Right lobe of liver (tissue), 6 donors: ENCODE results near the gene OLR1. TPM values are rescaled to one million over a fixed set of nuclear protein-coding genes. Genes with fewer than 3 reads are reported as not detected.
"Not testable (repeated sequence)": the region's sequence is repeated elsewhere in the genome, so short reads cannot be mapped to it uniquely, and the experiment has no call there.

Experiments
- ATAC-seq, 4 donors: fragments of 200-7000 bp; cut with Tn5 transposase; one replicate each; pipeline ENCODE4 v1.9.1; 2020; ENCODE audit warnings: mild to moderate bottlenecking in 4 of 4, moderate library complexity in 4 of 4
- DNase-seq, 3 donors: peaks; one replicate each; pipeline ENCODE4 v3.0.0-alpha.2; 2020
- H3K27ac ChIP-seq, 3 donors: fragments of 200-600 bp; one replicate each; pipeline ENCODE4 v1.8.0; 2022
- H3K27me3 ChIP-seq, 2 donors: fragments of 200-600 bp; one replicate each; pipeline ENCODE4 v1.8.0; 2022
- H3K36me3 ChIP-seq, 4 donors: fragments of 200-600 bp; sonication (generic) in 1 of 4; one replicate each; pipeline versions ENCODE4 v1.5.1 to v1.8.0; 2017 to 2022; ENCODE audit warnings: control low read depth in 1 of 4
- H3K4me1 ChIP-seq, 4 donors: fragments of 200-600 bp; sonication (generic) in 1 of 4; one replicate each; pipeline versions ENCODE4 v1.5.1 to v1.8.0; 2017 to 2022; ENCODE audit warnings: control low read depth in 1 of 4
- H3K4me3 ChIP-seq, 3 donors: fragments of 200-600 bp; one replicate each; pipeline ENCODE4 v1.8.0; 2022
- H3K9me3 ChIP-seq, 4 donors: fragments of 200-600 bp; sonication (generic) in 1 of 4; one replicate each; pipeline versions ENCODE4 v1.5.1 to v1.8.0; 2017 to 2022; ENCODE audit warnings: control low read depth in 1 of 4
- POLR2A ChIP-seq: fragments of 450-650 bp; IDR thresholded peaks from one replicate; pipeline ENCODE4 v1.6.1; 2017; ENCODE audit warnings: antibody characterized with exemption, mild to moderate bottlenecking
- WGBS: methylation state at CpG from one replicate; pipeline ENCODE4 v1.1.6; 2018; ENCODE audit warnings: low coverage, low lambda C conversion rate; ENCODE audit not compliant: insufficient coverage; ENCODE audit errors: missing lambda C conversion rate; 5-methylcytosine and 5-hydroxymethylcytosine counted together
- intact Hi-C, 2 donors: fragments of 100-400 bp; cut with DNase I; formaldehyde crosslinking; loops; one replicate each; pipeline versions ENCODE4 v1.11.2 to v1.14.1; 2022
- long read RNA-seq: library from polyadenylated mRNA; unstranded; transcript quantifications from one replicate; pipeline ENCODE4 v2.0.0, GENCODE V29; 2019
- total RNA-seq, 6 experiments: library from RNA; depleted of rRNA in 2 of 6; stranded (reverse); fragments of >200 nt in 2 of 6; fragmentation: NEBNext Ultra II Directional in 3 of 6; extraction: Animal tissue kit (Norgen Biotek cat#: 25700) in 3 of 6; gene quantifications; one replicate each; pipeline versions ENCODE4 v1.1.0 to v1.2.4, GENCODE V29; 2016 to 2023
- TF ChIP-seq, protein P1 (sequence below), 4 donors: fragments of 200-600 bp in 3 of 4; fragments of 450-650 bp in 1 of 4; IDR thresholded peaks; one replicate each; pipeline versions ENCODE4 v1.5.1 to v1.8.0; 2016 to 2022; ENCODE audit warnings: antibody characterized with exemption in 4 of 4, mild to moderate bottlenecking in 2 of 4
- donor health status: DM: no; HTN: yes; CAD: no.
- donor health status: DM: no; HTN: no; CAD: no.
- donor health status: DM: no; HTN: no; CAD: no.
- donor health status: DM: no; HTN: yes; CAD: no.
- donor health status: DM: no; HTN: yes; CAD: no.

The OLR1 gene
- 1 to 10 TPM in 2 of 6 experiments, under 1 TPM in 2, not detected in 2; 0.23 to 3.9 (median 0.77) TPM for total RNA-seq
- long read RNA-seq = 0 reads

- H3K27ac ChIP-seq = no peak within 1 kb of the TSS
- H3K27me3 ChIP-seq = no peaks in the 10 kb centered on the region
- intact Hi-C loops = no loop called here
- no peaks in the 10 kb centered on the region for H3K36me3 ChIP-seq
- no peak within 1 kb of the TSS for H3K4me3 ChIP-seq
- 53% methylated on average over 7 of the region's 7 CpGs for WGBS
- peaks cover 0 to 3% (median 0%) of the 10 kb centered on the region in 4 donors for H3K4me1 ChIP-seq
- no peaks in the 10 kb centered on the region for H3K9me3 ChIP-seq
- ATAC-seq = no peak
- no peak for DNase-seq
- TF ChIP-seq, protein P1, sequence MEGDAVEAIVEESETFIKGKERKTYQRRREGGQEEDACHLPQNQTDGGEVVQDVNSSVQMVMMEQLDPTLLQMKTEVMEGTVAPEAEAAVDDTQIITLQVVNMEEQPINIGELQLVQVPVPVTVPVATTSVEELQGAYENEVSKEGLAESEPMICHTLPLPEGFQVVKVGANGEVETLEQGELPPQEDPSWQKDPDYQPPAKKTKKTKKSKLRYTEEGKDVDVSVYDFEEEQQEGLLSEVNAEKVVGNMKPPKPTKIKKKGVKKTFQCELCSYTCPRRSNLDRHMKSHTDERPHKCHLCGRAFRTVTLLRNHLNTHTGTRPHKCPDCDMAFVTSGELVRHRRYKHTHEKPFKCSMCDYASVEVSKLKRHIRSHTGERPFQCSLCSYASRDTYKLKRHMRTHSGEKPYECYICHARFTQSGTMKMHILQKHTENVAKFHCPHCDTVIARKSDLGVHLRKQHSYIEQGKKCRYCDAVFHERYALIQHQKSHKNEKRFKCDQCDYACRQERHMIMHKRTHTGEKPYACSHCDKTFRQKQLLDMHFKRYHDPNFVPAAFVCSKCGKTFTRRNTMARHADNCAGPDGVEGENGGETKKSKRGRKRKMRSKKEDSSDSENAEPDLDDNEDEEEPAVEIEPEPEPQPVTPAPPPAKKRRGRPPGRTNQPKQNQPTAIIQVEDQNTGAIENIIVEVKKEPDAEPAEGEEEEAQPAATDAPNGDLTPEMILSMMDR (IDR thresholded peaks at IDR 0.05) = no peak
- no peak for TF ChIP-seq POLR2A
These were observed at the start of gene OLR1 for GRCh38 chr12:10171973-10172728. TSS of gene OLR1 (minus strand) at chr12:10172132. CDS start at chr12:10172077, 55 bp downstream.

- ATAC-seq (peak; percentile 89 to 99 (median 94)), DNase-seq (peak; percentile 65 to 87 (median 83))
- Histone ChIP-seq H3K4me1 (peaks cover 0 to 19% (median 3%) of the 10 kb centered on the region in 4 donors), H3K9me3 (no peaks in the 10 kb centered on the region), H3K4me3 (no peak overlapping the region), H3K27me3 (no peaks in the 10 kb centered on the region), H3K36me3 (peaks cover 0 to 71% (median 31%) of the 10 kb centered on the region in 4 donors), H3K27ac (peak overlapping the region; percentile 35 to 83 (median 80))
- 26% methylated on average over 8 of the region's 8 CpGs for WGBS
- intact Hi-C loops = no loop called here
- TF ChIP-seq POLR2A = no peak
- TF ChIP-seq, protein P1 (IDR thresholded peaks at IDR 0.05) = no peak
These were observed 48.6 kb upstream of the OLR1 start for GRCh38 chr12:10220398-10221077.

DNA sequence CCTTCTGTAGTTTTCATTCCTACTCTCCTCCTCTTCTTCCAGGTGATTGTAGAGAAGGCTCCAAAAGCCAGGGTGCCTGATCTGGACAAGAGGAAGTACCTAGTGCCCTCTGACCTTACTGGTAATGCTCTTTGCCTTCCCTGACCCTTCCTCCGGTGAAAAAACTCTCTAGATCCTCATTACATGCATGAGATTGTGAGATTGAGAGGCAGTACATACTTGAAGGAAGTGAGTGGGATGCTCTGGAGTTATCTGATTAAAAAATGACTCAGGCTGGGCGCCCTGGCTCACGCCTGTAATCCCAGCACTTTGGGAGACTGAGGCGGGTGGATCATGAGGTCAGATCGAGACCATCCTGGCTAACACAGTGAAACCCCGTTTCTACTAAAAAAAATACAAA, 46.1 kb upstream of the OLR1 start:
- intact Hi-C loops = no loop called here
- WGBS = 69% methylated on average over 3 of the region's 6 CpGs
- H3K27me3 ChIP-seq = no peaks in the 10 kb centered on the region
- peaks cover 0 to 26% (median 3%) of the 10 kb centered on the region in 4 donors for H3K4me1 ChIP-seq
- H3K27ac ChIP-seq = no peak overlapping the region
- H3K4me3 ChIP-seq = no peak overlapping the region
- DNase-seq (no peak), ATAC-seq (no peak)
- TF ChIP-seq, protein P1 (IDR thresholded peaks at IDR 0.05) = no peak
- no peak for TF ChIP-seq POLR2A
- no peaks in the 10 kb centered on the region for H3K9me3 ChIP-seq
- H3K36me3 ChIP-seq = peaks cover 0 to 58% (median 28%) of the 10 kb centered on the region in 4 donors

DNA sequence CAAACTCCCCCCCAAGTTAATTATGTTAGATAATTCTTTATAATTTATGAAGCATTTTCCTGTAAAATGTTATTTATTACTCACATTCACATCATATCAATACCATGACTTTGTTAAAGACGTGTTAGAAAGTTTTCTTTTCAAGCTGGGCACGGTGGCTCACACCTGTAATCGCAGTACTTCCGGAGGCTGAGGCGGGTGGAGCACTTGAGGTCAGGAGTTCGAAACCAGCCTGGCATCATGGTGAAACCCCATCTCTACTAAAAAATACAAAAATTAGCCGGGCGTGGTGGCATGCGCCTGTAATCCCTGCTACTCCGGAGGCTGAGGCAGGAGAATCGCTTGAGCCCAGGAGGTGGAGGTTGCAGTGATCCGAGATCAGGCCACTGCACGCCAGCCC, 44.0 kb upstream of the OLR1 start:
- intact Hi-C loops, H3K9me3 ChIP-seq, ATAC-seq, H3K27me3 ChIP-seq, H3K4me3 ChIP-seq, DNase-seq: not testable (repeated sequence)
- peaks cover 0 to 37% (median 11%) of the 10 kb centered on the region in 4 donors for H3K36me3 ChIP-seq
- peak overlapping the region in 1 of 3 donors; percentile 100 for H3K27ac ChIP-seq
- 77% methylated on average over 9 of the region's 13 CpGs for WGBS
- peaks cover 0 to 26% (median 2%) of the 10 kb centered on the region in 4 donors for H3K4me1 ChIP-seq

DNA sequence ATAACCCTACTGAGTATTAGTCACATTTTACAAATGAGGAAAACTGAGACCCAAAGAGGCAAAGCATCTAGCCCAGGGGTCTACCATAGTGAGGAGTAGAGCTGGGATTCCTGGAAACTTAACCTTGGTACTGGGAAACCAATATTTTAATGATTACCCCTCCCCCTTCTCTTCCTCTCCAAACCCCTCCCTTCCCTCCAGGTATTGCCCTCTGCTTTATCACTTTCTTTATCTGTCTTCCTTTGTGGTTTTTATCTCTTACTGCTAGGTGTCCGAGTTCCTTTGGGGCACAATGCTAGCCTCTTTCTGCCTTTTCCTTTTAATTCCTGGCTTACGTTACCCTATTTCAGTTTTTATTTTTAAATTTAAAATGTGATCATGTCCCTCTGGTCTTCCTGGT, 43.5 kb upstream of the OLR1 start:
- 43% methylated on average over 2 of the region's 2 CpGs for WGBS
- Histone ChIP-seq H3K36me3 (peaks cover 0 to 32% (median 9%) of the 10 kb centered on the region in 4 donors), H3K4me1 (peaks cover 0 to 22% (median 0%) of the 10 kb centered on the region in 4 donors), H3K27me3 (no peaks in the 10 kb centered on the region), H3K27ac (peak overlapping the region; percentile 97 to 100 (median 100)), H3K4me3 (peak overlapping the region; percentile 61 to 78 (median 67)), H3K9me3 (no peaks in the 10 kb centered on the region)
- no peak for TF ChIP-seq POLR2A
- TF ChIP-seq, protein P1 (IDR thresholded peaks at IDR 0.05) = no peak
- intact Hi-C loops = no loop called here
- DNase-seq (no peak), ATAC-seq (no peak)
